Measurements from ENCODE around the gene TAF8.

GRCh38 chr6:42022755-42023384 lies 27.5 kb upstream of the TAF8 start:
- TF ChIP-seq CTCF (conservative IDR thresholded peaks at IDR 0.05) = no peak
- no peak for TF ChIP-seq EZH2 (IDR thresholded peaks at IDR 0.05; ENCODE audit: low read depth)

All from PC-9 (cell line).